Brain microvascular endothelial cell (primary cell): ENCODE results near the gene HIVEP3.

ENCODE experiments used
- DNase-seq: peaks from one replicate; pipeline ENCODE4 v3.0.0-alpha.2; 2020
- H3K27ac ChIP-seq: fragments of 250-450 bp; sonication (Bioruptor Pico); 2 replicates; pipeline ENCODE4 v1.5.1; 2020; ENCODE audit warnings: mild to moderate bottlenecking, moderate library complexity
- H3K27me3 ChIP-seq: fragments of 250-450 bp; sonication (Bioruptor Pico); replicated peaks from 2 replicates; pipeline ENCODE4 v1.5.1; 2020; ENCODE audit warnings: mild to moderate bottlenecking
- H3K36me3 ChIP-seq: fragments of 250-450 bp; sonication (Bioruptor Pico); replicated peaks from 2 replicates; pipeline ENCODE4 v1.5.1; 2020; ENCODE audit warnings: mild to moderate bottlenecking
- H3K4me3 ChIP-seq: 2 replicates; pipeline ENCODE4 v1.5.1; 2011; ENCODE audit warnings: low read depth, mild to moderate bottlenecking, control low read depth, low read length, moderate library complexity
- in situ Hi-C: cut with HindIII; loops from 2 replicates; pipeline ENCODE4 v1.10.0; 2017; ENCODE audit warnings: low sequenced_read_pairs, low pct_ligation_motif_present
- TF ChIP-seq, protein P1 (sequence below): IDR thresholded peaks from 2 replicates; pipeline ENCODE4 v1.5.1; 2011; ENCODE audit warnings: low read depth, mild to moderate bottlenecking, moderate library complexity, low read length, control low read depth, inconsistent platforms; ENCODE audit errors: missing control alignments

The HIVEP3 gene

GRCh38 chr1:41467673-41468072, 451.0 kb downstream of the HIVEP3 start:
- DNase-seq: no peak
- in situ Hi-C loops: no loop called here
- TF ChIP-seq, protein P1, sequence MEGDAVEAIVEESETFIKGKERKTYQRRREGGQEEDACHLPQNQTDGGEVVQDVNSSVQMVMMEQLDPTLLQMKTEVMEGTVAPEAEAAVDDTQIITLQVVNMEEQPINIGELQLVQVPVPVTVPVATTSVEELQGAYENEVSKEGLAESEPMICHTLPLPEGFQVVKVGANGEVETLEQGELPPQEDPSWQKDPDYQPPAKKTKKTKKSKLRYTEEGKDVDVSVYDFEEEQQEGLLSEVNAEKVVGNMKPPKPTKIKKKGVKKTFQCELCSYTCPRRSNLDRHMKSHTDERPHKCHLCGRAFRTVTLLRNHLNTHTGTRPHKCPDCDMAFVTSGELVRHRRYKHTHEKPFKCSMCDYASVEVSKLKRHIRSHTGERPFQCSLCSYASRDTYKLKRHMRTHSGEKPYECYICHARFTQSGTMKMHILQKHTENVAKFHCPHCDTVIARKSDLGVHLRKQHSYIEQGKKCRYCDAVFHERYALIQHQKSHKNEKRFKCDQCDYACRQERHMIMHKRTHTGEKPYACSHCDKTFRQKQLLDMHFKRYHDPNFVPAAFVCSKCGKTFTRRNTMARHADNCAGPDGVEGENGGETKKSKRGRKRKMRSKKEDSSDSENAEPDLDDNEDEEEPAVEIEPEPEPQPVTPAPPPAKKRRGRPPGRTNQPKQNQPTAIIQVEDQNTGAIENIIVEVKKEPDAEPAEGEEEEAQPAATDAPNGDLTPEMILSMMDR: no peak
- no peak overlapping the region for H3K27ac ChIP-seq
- no peak overlapping the region for H3K4me3 ChIP-seq
- no peaks in the 10 kb centered on the region for H3K36me3 ChIP-seq
- H3K27me3 ChIP-seq: no peaks in the 10 kb centered on the region

DNA sequence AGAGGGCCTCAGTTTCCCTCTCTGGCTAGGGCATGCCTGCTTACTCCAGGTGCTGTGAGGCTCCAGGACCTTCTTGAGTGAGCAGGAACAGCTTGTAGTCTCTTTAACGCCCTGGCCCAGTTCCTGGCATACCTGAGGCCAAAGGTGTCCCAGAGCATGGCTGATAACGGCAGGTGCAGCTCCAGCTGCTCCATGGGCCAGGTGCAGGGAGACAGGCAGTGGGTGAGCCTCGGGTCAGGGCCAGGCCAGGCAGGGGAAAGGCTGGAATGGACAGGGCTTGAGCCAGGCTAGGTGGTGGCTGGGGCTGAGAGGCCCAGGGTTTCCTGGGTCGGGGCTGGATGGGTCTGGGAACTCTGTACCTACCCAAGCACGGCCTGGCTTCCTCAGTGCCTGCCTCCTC, 452.6 kb downstream of the HIVEP3 start:
- Histone ChIP-seq H3K27ac (no peak overlapping the region), H3K4me3 (no peak overlapping the region), H3K36me3 (no peaks in the 10 kb centered on the region), H3K27me3 (no peaks in the 10 kb centered on the region)
- TF ChIP-seq, protein P1: no peak
- no peak for DNase-seq
- in situ Hi-C loops: no loop called here

DNA sequence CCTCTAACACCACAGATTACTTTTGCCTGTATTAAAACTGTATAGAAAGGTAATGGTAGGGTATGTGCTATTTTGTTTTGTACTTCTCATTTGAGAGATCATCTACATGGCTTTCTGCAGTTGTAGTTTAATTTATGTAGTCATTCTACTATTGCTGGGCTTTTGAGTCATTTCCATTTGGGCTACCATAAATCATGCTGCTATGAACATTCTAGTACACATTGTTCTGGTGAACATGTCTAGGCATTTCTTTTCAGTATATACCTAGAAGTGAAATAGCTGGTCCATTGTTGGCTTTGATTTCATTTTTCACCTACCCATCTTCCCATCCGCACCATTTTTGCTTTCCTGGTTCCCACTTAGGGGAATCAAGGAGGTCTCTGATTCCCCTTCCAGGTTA, 453.0 kb downstream of the HIVEP3 start:
- in situ Hi-C loops: no loop called here
- TF ChIP-seq, protein P1: no peak
- Histone ChIP-seq H3K4me3 (no peak overlapping the region), H3K36me3 (no peaks in the 10 kb centered on the region), H3K27ac (no peak overlapping the region), H3K27me3 (no peaks in the 10 kb centered on the region)
- no peak for DNase-seq

DNA sequence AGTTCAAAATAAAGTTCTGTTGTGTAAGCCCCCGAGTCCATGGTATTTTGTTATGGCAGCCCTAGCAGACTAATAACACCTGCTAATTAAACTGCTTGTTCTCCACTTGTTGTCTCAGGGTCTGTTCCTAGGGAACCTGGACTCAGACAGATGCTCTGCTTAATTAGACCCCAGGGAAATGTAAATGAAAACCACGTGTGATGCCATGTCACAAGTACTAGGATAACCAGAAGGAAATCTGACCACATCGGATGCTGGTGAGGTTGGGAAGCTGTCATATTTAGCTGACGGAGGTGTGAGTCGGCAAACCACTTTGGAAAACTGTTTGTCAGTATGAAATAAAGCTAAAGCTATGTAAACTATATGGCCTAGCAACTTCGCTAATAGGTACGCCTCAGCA, 453.8 kb downstream of the HIVEP3 start:
- TF ChIP-seq, protein P1: no peak
- Histone ChIP-seq H3K36me3 (no peaks in the 10 kb centered on the region), H3K4me3 (no peak overlapping the region), H3K27ac (no peak overlapping the region), H3K27me3 (no peaks in the 10 kb centered on the region)
- in situ Hi-C loops: no loop called here
- no peak for DNase-seq

- TF ChIP-seq, protein P1: no peak
- DNase-seq: no peak
- in situ Hi-C loops: no loop called here
- Histone ChIP-seq H3K4me3 (no peak overlapping the region), H3K27ac (no peak overlapping the region), H3K27me3 (no peaks in the 10 kb centered on the region), H3K36me3 (no peaks in the 10 kb centered on the region)
Observed at GRCh38 chr1:41463516-41463915, 455.2 kb downstream of the HIVEP3 start.

DNA sequence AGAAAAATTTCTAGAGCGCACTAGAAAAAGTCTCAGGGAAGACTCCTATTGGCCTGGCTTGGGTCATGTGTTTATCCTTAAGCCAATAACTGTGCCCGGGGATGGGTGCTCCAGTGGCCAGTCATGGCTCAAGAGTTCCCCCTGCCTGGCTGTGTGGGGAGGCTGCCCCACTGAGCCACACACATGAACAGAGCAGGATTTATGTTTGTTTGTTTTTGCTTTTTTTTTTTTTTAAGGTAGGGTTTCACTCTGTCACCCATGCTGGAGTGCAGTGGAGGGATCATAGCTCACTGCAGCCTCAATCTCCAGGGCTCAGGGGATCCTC, 456.1 kb downstream of the HIVEP3 start:
- in situ Hi-C loops: no loop called here
- Histone ChIP-seq H3K4me3 (no peak overlapping the region), H3K27ac (no peak overlapping the region), H3K36me3 (no peaks in the 10 kb centered on the region), H3K27me3 (no peaks in the 10 kb centered on the region)
- DNase-seq: no peak
- TF ChIP-seq, protein P1: no peak
